ENCODE data around the gene NDUFB5. TPM values are rescaled to one million over a fixed set of nuclear protein-coding genes. Genes with fewer than 3 reads are reported as not detected.
A peak's percentile ranks its signal among the peaks of the same experiment; 100 is the strongest.

NDUFB5 gene
- total RNA-seq, 1 donor from 2014 or later, result 73.7 TPM

- Histone ChIP-seq H3K4me2 (ENCODE audit: low read length) (no peak overlapping the region), H3K36me3 (ENCODE audit: insufficient read depth, low read length) (no peaks in the 10 kb centered on the region), H3K9ac (ENCODE audit: low read length) (no peak overlapping the region), H4K20me1 (ENCODE audit: insufficient read depth, low read length) (no peaks in the 10 kb centered on the region), H3K79me2 (ENCODE audit: insufficient read depth, low read length) (no peaks in the 10 kb centered on the region), H3K27ac (ENCODE audit: low read depth, low read length) (no peak overlapping the region), H3K27me3 (ENCODE audit: insufficient read depth, low read length) (no peaks in the 10 kb centered on the region), H2AFZ (ENCODE audit: low read depth, low read length) (no peak overlapping the region), H3K4me3 (ENCODE audit: insufficient read depth, low read depth, low read length) (no peak overlapping the region), H3K9me3 (ENCODE audit: insufficient read depth, low read depth, low read length) (no peaks in the 10 kb centered on the region), H3K4me1 (ENCODE audit: insufficient read depth, low read length) (no peaks in the 10 kb centered on the region)
- Mint-ChIP-seq H3K36me3 (ENCODE audit: low read depth, unreplicated experiment) (no peaks in the 10 kb centered on the region), H3K27me3 (ENCODE audit: low read depth, unreplicated experiment) (no peaks in the 10 kb centered on the region), H3K27ac (ENCODE audit: unreplicated experiment) (no peak overlapping the region), H3K4me3 (ENCODE audit: unreplicated experiment) (no peak overlapping the region), H3K4me1 (ENCODE audit: low read depth, unreplicated experiment) (peaks cover 4% of the 10 kb centered on the region), H3K9me3 (ENCODE audit: unreplicated experiment) (no peaks in the 10 kb centered on the region)
- no peak for TF ChIP-seq EZH2 (IDR thresholded peaks at IDR 0.05; ENCODE audit: insufficient read depth, low read length)
- TF ChIP-seq, protein P1, sequence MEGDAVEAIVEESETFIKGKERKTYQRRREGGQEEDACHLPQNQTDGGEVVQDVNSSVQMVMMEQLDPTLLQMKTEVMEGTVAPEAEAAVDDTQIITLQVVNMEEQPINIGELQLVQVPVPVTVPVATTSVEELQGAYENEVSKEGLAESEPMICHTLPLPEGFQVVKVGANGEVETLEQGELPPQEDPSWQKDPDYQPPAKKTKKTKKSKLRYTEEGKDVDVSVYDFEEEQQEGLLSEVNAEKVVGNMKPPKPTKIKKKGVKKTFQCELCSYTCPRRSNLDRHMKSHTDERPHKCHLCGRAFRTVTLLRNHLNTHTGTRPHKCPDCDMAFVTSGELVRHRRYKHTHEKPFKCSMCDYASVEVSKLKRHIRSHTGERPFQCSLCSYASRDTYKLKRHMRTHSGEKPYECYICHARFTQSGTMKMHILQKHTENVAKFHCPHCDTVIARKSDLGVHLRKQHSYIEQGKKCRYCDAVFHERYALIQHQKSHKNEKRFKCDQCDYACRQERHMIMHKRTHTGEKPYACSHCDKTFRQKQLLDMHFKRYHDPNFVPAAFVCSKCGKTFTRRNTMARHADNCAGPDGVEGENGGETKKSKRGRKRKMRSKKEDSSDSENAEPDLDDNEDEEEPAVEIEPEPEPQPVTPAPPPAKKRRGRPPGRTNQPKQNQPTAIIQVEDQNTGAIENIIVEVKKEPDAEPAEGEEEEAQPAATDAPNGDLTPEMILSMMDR (IDR thresholded peaks at IDR 0.05; ENCODE audit: insufficient read depth, low read depth, low read length), result no peak
- no peak for DNase-seq (ENCODE audit: low read depth)
- FAIRE-seq, result no peak
These were observed 41.6 kb downstream of the NDUFB5 start for GRCh38 chr3:179646177-179646576.

GRCh38 chr3:179651687-179652446 is 47.3 kb downstream of the NDUFB5 start:
- H3K4me1 Mint-ChIP-seq (ENCODE audit: low read depth, unreplicated experiment), result peaks cover 8% of the 10 kb centered on the region
- no peaks in the 10 kb centered on the region for H3K27me3 Mint-ChIP-seq (ENCODE audit: low read depth, unreplicated experiment)
- peak overlapping the region; percentile 88 for H3K4me3 Mint-ChIP-seq (ENCODE audit: unreplicated experiment)
- no peaks in the 10 kb centered on the region for H3K27me3 ChIP-seq (ENCODE audit: insufficient read depth, low read length)
- DNase-seq (ENCODE audit: low read depth) (no peak), FAIRE-seq (no peak)
- no peaks in the 10 kb centered on the region for H3K9me3 Mint-ChIP-seq (ENCODE audit: unreplicated experiment)
- peak overlapping the region; percentile 70 for H3K4me3 ChIP-seq (ENCODE audit: insufficient read depth, low read depth, low read length)
- H3K9me3 ChIP-seq (ENCODE audit: insufficient read depth, low read depth, low read length), result no peaks in the 10 kb centered on the region
- peak overlapping the region; percentile 78 for H2AFZ ChIP-seq (ENCODE audit: low read depth, low read length)
- no peak for TF ChIP-seq EZH2 (IDR thresholded peaks at IDR 0.05; ENCODE audit: insufficient read depth, low read length)
- TF ChIP-seq, protein P1 (IDR thresholded peaks at IDR 0.05; ENCODE audit: insufficient read depth, low read depth, low read length), result no peak
- H3K27ac ChIP-seq (ENCODE audit: low read depth, low read length), result peak overlapping the region; percentile 92
- peak overlapping the region; percentile 93 for H3K9ac ChIP-seq (ENCODE audit: low read length)
- peaks cover 34% of the 10 kb centered on the region for H3K79me2 ChIP-seq (ENCODE audit: insufficient read depth, low read length)
- H3K36me3 Mint-ChIP-seq (ENCODE audit: low read depth, unreplicated experiment), result no peaks in the 10 kb centered on the region
- H3K27ac Mint-ChIP-seq (ENCODE audit: unreplicated experiment), result no peak overlapping the region
- H3K36me3 ChIP-seq (ENCODE audit: insufficient read depth, low read length), result no peaks in the 10 kb centered on the region
- H4K20me1 ChIP-seq (ENCODE audit: insufficient read depth, low read length), result peaks cover 19% of the 10 kb centered on the region
- peak overlapping the region; percentile 99 for H3K4me2 ChIP-seq (ENCODE audit: low read length)
- peaks cover 11% of the 10 kb centered on the region for H3K4me1 ChIP-seq (ENCODE audit: insufficient read depth, low read length)
